ENCODE measurements around the gene TRAM2.
A peak's percentile ranks its signal among the peaks of the same experiment; 100 is the strongest.

The TRAM2 gene, protein sequence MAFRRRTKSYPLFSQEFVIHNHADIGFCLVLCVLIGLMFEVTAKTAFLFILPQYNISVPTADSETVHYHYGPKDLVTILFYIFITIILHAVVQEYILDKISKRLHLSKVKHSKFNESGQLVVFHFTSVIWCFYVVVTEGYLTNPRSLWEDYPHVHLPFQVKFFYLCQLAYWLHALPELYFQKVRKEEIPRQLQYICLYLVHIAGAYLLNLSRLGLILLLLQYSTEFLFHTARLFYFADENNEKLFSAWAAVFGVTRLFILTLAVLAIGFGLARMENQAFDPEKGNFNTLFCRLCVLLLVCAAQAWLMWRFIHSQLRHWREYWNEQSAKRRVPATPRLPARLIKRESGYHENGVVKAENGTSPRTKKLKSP

DNA sequence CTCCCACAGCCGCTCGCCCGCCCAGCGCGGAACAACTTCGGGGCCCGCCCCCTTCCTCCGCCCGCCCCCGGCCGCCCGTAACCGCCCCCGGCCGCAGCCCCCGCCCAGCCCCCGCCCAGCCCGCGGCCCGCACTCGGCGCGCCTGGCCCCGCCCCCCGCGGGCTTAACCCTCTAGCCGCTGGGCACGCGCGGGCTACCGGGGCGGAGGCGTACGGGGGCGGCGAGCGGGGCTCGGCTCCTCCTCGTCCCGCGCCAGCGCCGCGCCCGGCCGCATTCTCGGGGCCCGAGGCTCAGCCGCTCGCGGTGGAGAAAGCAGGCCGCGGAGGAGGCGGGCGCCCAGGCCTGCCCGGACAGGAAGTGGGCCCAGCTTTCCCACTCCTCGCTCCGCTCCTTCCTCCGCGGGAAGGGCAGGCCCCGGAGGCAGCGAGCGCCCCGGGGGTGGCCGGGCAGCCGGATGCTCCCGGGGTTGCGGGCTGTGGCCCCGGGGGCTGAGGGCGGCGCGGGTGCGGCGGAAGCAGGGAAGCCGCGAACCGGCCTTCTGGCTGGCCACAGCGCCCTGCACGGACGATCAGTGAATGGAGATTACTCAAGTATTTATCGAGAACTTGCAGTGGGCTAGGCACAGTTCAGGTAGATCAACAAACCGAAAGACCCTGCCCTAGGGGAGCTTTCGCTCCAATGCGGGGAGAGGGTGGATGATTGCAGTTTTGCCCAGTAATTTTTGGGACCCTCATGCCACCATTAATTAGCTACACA lies at the start of gene TRAM2:
TSS of gene TRAM2 (minus strand) at position 39 of the 756 bp plus-strand sequence. CDS start 145 bp downstream, outside the sequence.
- DNase-seq, result peak; percentile 79

DNA sequence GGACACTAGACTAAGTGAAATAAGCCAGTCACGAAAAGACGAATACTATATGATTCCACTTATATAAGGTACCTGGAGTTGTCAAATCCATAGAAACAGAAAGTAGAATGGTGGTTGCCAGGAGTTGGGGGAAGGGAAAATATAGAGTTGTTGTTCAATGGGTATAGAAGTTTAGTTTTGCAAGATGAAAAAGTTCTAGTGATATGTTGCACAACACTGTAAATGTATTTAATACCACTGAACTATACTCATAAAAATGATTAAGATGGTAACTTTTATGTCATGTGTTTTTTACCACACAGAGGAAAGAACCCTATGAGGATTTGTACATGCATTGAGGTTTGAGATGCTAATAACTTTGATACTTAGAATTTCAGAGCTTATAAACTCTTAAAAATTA lies 46.0 kb upstream of the TRAM2 start:
- DNase-seq, result no peak

DNA sequence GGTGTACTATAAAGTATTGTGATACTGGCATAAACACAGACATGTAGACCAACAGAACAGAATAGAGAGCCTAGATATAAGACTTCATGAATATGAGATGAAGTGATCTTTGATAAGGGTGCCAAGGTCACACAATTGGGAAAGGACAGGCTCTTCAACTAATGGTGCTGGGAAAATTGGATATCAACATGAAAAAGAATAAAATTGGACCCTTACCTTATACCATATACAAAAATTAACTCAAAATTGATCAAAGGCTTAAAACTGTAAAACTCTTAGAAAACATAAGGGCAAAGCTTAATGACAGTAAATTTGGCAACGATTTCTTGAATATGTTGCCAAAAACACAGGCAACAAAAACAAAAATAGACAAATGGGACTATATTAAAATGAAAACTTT lies 44.8 kb upstream of the TRAM2 start:
- DNase-seq, result no peak

DNA sequence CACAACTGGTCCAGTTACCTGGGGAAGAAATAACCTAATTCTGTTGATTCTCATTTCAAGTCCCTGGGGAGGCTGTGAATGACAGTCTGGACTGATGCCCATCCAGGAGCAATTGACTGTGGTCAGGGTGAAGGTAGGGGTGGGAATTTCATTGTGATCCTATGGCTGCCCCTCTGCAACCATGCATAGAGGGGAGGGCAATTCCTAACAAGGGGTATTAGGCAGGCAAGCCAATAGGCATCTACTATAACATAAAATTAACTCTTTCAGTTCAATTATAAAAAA lies 44.0 kb upstream of the TRAM2 start:
- no peak for DNase-seq

DNA sequence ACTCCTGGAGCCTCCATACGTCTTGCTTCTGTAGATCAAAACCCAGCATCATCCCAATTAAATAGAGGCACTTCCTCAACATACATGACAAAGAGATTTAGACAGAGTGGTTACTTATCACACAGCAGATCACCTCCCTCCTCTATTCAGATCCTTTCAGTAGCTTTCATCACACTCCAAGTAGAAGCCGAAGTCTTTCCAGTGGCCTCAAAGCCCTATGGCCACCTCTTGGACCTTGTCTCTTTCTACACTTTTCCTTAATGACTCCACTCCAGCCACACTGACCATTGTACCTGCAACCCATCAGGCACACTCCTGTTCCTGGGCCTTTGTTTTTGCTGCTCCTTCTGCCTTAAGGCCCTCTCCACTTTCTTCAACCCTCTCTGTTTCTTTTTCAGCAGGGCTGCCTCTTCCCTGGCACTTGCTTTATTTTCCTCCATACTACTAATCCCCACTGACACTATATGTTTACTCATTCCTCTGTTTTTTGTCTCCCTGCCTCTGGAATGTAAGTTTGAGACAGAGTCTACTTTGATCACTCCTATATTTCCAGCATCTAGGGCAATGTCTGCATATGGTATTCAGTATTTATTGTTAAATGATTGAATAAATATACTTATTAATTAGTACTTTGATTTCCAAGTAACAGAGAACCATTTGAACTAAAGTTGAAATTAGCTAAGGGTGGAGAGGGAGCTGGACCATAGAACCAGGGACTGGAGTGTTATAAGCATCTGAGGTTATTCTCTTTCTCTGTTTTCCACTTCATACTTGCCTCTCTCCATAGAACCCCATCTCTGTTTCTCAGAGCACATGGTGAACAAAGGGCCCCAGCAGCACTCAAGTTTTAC lies 43.4 kb upstream of the TRAM2 start:
- no peak for DNase-seq

DNA sequence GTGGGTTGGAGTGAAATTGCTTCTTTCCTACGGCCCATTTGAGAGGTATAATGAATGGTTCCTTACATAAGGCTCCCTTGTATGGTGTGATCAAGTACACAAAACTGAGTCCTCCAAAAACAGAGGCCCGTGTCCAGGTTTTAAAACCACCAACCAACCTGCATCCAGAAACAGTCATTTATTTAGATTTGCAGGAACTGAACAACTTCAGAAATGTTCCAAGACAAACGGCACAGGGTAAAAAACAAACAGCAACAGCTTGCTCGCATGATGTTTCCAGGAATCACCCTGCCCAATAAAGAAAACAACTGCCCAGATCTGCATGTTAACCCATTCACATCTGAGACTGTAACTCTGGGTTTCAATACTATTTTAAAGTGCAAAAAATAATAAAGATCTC lies 40.2 kb upstream of the TRAM2 start:
- DNase-seq, result no peak

DNA sequence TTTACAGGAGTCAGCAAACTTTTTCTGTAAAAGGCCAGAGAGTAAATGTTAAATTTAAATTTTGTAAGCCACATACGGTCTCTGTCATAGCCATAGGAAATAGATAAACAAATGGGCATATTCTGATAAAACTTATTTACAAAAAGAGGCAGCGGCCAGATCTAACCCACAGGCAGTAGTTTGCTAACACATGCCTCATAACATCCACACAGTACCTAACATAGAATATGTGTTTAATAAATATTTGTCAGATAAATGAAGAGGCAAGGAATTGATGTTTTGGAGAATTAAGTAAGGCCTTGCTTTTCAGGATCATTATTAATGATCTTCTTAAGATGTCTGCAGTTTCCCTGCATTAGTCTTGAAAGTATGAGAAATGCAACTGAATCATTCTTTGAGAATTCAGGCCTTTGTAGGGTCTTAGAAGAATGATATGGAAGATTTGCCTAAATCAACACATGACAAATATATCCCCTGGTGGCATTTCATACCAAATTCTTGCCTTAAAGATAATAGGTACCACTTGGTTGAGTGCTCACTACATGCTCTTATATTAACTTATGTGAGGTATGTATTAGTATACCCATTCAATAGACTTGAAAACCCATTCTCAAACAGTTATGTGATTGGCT lies 39.3 kb upstream of the TRAM2 start:
- no peak for DNase-seq

DNA sequence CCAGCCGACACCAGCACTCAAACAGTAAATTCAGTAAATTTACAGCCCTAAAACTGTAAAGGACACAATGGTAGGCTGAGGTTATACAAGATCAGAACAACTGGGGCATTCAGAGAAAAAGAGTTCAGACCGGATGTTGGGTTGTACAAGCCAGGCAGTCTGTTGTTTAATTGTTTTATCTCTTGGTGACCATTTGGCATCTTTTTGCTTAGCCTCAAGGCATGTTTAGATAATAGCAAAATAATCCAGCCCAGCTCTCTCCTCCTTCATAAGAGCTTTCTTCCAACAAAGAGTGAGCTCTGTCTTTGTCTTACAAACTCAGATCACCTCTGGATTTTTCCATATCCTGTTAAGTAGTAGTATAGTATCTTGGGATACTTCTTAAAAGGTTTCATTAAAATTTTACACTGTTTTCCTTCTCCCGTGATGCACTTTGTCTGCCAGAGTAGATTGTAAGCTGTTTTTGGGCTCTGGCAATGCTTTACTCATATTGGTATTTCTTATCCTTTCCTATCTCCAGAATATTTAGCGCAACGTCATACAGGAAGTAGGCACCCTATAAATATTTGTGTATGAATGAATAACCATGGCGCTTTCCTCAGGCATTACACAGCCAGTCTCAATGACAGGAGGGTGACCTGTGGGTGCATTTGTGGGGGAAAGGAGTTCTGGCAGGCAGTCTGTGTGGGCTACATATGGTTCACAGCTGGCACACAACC lies 35.6 kb upstream of the TRAM2 start:
- no peak for DNase-seq

DNA sequence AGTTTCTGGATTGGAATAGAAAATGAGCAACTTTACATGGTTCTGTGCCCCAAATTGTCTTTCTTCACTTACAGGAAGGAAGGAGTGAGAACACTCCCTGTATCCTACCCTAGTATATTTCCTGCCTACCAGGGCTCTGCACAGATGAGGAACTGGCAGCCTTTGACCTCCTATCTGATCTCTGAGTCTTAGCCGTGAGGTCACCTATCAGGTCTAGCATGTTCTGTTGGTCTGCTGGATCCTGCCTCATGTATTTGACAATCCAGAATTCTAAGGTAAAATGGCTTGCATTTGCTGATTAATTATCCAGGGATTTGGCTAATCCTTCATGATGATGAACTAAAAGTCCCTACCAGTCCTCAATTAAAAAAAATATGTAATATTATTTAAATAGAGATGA lies 35.0 kb upstream of the TRAM2 start:
- DNase-seq, result no peak

DNA sequence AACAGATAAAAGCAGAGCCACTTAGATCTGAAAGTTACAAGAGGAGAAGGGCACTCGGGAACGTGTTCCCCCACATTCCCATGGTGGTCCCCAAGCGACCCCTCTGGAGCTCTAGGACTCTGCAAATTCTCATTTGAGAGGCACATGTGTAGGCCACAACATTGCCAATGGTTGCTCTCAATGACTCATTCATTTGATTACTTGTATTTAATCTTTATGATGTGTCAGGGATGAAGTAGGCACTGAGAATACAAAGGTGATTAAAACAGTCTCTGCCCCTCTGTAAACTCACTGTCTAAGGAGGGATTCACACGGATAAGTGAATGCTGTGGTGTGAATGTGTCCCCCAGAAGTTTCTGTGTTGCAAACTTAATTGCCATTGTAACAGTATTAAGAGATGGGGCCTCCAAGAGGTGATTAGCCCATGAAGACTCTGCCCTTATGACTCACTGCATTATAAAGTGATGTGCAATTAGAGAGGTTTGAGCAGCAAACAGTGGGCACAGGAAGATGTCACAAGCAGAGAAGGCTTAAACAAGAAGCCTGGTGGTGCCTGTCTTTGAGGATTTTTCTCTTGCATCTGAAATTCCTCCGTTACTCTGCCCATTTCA lies 34.0 kb upstream of the TRAM2 start:
- no peak for DNase-seq

DNA sequence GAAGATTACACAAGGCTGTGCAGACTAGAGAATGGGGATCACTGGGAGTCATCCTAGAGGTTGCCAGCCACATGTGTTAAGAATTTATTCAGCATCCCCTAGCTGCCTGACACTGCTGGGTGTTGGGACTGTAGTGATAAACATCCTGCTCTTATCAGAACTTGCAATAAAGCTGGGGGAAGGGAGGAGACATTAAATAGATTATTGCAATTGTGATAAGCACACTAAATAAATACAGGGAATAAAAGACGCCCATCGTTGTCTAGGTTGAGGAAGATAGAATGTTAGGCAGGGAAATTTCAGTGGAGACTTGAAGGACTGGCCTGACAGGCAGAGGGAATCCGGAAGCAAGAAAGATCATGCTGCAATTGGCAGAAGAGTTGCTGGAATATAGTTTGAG lies 33.2 kb upstream of the TRAM2 start:
- DNase-seq, result no peak

DNA sequence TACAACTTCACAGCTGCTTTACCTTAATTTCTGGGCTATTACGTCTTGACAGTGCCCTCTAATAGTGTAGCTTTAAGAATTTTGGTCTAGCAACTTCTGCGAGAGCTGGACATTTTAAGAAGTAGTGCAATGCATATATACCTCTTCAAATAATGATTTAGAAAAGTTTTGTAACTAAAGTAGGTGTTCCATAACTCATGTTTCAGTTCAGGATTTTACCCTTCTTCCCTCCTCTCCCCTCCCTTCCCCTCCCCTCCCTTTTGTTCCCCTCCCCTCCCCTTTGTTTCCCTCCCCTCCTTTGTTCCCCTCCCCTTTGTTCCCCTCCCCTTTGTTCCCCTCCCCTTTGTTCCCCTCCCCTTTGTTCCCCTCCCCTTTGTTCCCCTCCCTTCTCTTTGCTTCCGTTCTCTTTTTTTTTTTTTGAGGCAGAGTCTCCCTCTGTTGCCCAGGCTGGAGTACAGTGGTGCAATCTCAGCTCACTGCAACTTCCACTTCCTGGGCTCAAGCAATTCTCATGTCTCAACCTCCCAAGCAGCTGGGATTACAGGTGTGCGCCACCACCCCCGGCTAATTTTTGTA lies 28.8 kb upstream of the TRAM2 start:
- DNase-seq, result no peak

DNA sequence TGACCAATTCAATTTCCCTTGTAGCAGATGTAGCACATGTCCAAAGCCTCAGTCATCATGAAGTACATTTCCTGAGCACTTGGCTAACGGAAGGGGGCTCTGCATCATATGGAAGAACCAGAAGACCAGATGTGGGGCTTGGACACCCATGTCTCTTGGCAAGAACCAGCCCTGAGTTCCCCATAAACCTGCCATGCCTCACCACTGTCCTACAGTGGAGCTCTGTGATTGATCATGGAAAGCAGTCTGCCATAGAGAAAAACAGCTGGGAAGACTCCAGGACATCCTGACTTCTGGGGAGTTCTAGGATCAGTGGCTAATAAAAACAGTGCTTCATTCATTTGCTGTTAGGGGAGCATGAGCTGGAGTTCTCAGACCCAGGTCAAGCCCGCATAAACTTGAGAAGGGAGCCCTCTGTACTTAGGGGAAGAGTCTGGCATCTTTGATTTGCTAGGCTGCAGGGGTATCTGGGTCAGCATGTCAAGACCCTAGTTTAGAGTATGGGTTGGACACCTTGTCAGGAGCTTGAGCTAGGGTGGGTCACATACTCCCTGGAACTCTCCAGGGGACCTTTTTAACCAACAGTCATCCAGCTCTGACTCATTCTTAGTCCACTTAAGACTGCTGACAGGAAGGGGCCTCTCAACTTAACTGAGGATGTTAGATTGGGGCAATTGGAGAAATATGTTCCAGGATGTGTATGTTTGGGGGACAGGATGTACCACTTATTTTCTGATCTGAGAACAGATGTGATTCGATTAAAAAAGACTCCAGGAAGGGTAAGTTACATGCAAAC lies 26.3 kb upstream of the TRAM2 start:
- DNase-seq, result no peak

DNA sequence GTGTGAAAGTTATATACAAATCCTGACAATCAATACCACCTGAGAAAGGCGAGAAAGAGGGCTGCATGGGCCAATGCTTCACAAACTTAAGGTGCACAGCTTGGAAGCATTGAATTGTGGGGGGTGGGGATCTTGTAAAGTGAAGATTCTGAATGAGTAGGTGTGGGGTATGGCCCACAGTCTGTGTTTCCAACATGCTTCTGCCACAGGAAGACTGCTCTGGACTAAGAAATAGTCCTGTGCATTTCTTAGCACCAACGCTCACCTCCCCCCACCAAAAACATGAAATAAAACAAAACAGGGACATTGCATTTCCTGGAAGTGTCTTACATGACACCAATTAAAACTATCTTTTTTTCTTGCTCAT lies 21.9 kb upstream of the TRAM2 start:
- no peak for DNase-seq

DNA sequence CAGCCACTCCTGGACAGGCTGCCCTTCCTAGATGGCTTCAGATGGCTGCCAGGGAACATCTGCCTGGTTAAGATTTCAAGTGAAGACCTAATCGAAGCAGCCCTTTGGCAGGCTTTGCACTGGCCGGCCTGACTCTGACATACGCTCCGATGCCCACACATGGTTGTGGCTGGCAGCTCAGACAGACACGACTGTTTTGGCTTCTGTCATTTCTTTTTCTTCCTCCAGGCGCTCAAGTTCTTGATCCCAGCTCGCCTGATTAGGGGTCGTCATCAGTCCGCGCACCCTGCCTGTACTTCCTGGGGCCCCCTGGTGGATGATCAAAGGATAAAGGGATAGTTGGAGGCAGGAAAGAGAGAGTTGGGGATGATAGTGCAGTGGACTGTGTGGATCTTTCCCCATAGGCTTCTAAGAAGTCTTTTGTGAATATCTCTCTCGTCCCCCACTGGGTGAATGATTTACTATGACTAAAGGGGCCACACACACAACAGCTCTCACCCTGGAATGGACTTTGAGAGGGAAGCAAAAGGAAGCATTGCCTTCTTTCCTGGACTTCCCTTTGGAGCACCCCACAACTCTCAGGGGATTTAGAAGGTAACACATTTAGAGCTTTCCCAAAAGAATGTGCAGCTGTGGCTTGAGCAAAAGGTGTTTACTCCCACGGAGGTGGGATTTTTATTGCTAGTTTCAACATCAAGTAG lies 21.4 kb upstream of the TRAM2 start:
- DNase-seq, result no peak

DNA sequence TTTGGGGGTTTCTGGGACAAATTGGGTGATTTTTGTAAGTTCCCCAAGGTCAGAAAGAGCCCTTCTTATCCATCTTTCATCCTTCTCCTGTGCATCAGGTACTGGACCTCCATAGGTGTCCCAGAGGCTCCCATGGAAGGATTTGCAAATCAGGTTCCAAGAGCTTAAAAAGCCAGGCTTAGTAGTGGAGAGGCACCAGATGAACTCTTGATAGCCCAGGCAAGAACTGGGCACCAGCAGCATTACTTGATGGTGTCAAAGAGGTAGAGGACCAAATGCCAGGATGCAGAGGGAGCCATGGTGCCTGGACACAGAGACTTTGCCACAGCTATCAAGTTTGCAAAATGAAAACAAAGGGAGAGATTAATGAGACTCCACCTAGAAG lies 20.9 kb upstream of the TRAM2 start:
- no peak for DNase-seq

DNA sequence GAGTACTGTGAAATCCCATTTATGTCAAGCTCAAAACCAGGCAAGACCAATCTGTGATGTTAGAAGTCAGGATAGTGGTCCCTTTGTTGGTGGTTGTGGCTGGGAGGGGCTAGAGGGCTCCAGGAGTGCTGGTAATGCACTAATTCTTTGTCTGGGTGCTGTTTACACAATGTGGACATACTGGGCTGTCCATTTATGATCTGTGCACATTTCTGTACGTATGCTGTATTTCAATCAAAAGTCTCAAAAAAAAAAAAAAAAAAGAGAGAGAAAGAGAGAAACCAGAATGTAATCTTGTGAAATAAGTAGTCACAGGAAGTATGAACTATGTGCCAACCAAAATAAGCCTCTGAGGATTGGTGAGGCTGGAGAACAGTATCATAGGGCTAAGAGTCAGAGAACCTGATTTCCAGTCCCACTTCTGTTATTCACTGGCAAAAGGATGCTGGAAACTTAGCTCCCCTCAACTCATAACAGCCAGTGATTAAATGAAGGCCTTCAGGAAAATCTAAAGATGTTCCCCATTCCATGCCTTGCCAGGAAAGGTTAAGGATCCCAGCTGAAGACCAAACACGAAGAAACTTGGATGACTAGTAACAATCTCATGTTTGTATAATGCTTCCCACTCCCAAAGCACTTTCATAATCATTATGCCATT lies 19.6 kb upstream of the TRAM2 start:
- no peak for DNase-seq

DNA sequence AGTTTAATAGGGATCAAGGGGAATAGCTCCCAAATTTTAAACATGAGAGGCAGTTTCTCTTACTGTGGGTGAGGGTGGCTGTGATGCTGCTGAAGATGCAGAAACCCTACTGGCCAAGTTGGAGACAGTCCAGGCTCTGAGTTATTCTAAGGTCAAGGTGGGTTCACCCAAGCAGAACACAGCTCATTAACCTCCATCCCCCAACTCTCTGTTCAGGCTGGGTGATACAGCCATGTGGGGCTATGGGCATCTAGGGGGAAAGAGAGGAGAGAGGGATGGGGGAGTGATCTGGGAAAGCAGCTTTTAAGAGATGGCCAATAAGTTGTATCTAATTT lies 18.9 kb upstream of the TRAM2 start:
- no peak for DNase-seq

DNA sequence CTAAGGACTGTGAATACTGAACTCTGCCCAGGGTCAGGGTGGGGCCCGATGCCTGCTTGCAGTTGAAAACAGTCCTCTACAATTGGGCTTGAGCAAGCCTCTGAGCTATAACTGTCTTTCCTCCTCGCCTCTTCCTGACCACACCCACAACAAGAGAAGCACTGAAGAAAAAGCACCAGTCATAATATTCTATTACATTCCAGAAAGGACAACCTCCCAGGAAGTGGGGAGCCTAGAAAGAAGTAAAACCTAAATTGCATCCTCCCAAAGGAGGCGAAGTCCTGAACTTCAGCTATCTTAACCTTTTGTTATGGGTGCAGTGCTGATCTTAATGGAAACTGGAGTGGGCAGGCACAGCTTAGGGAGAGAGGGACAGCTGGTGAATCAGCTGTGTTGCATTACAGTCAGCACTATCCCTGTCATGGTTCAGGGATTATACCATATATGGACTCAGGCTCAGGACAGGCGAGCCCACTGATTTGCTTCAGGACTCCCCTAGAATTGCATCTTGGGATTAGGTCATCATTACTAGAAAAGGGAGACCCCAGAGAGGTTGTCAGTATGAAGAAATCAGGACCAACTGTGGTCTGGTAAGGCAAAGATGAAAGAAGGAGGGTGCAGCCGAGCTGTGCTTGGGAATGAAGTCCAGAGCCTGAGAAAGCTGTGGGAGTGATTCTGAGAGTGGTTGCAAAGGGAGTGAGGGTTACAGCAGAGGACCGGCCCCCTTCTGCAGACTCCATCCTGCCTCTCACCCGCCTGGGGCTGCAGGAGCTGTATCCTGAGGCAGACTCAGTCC lies 18.3 kb upstream of the TRAM2 start:
- DNase-seq, result no peak

Data from activated CD4-positive, CD25-positive, alpha-beta regulatory T cell treated with anti-CD3 and anti-CD28 coated beads, Interleukin-2, amount 50 U/mL, for 72 hours (primary cell).